GM23338 (cell line): ENCODE measurements around the gene MAFF. TPM values are rescaled to one million over a fixed set of nuclear protein-coding genes. Genes with fewer than 3 reads are reported as not detected.

Experiments
- ATAC-seq: fragments of 200-7000 bp; cut with Tn5 transposase; 3 replicates; pipeline ENCODE4 v1.9.1; 2020
- DNase-seq: peaks from one replicate; pipeline ENCODE4 v3.0.0-alpha.2; 2015; ENCODE audit warnings: low spot score
- H2AFZ ChIP-seq: fragments of 200-600 bp; sonication (generic); 2 replicates; pipeline ENCODE4 v1.8.0; 2016; ENCODE audit warnings: antibody characterized with exemption, mild to moderate bottlenecking, moderate library complexity
- H3F3A ChIP-seq: fragments of 200-600 bp; sonication (generic); replicated peaks from 2 replicates; pipeline ENCODE4 v1.8.0; 2017; ENCODE audit warnings: antibody characterized with exemption, mixed run types, low read depth
- H3K27ac ChIP-seq: fragments of 200-600 bp; sonication (generic); 2 replicates; pipeline ENCODE4 v1.6.1; 2016; ENCODE audit warnings: low read depth
- H3K27me3 ChIP-seq: fragments of 200-600 bp; sonication (generic); 2 replicates; pipeline ENCODE4 v1.8.0; 2016; ENCODE audit warnings: mild to moderate bottlenecking, mixed run types, moderate library complexity; ENCODE audit not compliant: insufficient read depth
- H3K36me3 ChIP-seq: fragments of 200-600 bp; sonication (generic); 2 replicates; pipeline ENCODE4 v1.8.0; 2016; ENCODE audit warnings: mild to moderate bottlenecking; ENCODE audit not compliant: insufficient read depth
- H3K4me1 ChIP-seq: fragments of 200-600 bp; sonication (generic); 2 replicates; pipeline ENCODE4 v1.8.0; 2016; ENCODE audit warnings: mild to moderate bottlenecking, moderate library complexity; ENCODE audit not compliant: insufficient read depth
- H3K4me2 ChIP-seq: fragments of 200-600 bp; sonication (generic); 2 replicates; pipeline ENCODE4 v1.7.1; 2017; ENCODE audit warnings: mixed run types
- H3K4me3 ChIP-seq: fragments of 200-600 bp; sonication (generic); 2 replicates; pipeline ENCODE4 v1.6.1; 2016; ENCODE audit warnings: mixed run types
- H3K79me2 ChIP-seq: fragments of 200-600 bp; sonication (generic); replicated peaks from 2 replicates; pipeline ENCODE4 v1.8.0; 2017; ENCODE audit warnings: mild to moderate bottlenecking; ENCODE audit not compliant: insufficient read depth
- H3K9me2 ChIP-seq: fragments of 200-600 bp; sonication (generic); 2 replicates; pipeline ENCODE4 v1.8.0; 2017; ENCODE audit not compliant: insufficient read depth
- H4K20me1 ChIP-seq: fragments of 200-600 bp; sonication (generic); replicated peaks from 2 replicates; pipeline ENCODE4 v1.8.0; 2017; ENCODE audit warnings: mild to moderate bottlenecking; ENCODE audit not compliant: insufficient read depth
- H3K27ac Mint-ChIP-seq: 2 replicates; pipeline ENCODE4 v1.8.0; 2020; ENCODE audit warnings: inconsistent platforms, mild to moderate bottlenecking, moderate library complexity, mixed read lengths
- H3K27me3 Mint-ChIP-seq: 3 replicates; pipeline ENCODE4 v1.8.0; 2022; ENCODE audit warnings: low read depth, mild to moderate bottlenecking, moderate library complexity, mixed read lengths, inconsistent platforms; ENCODE audit not compliant: insufficient read depth, poor library complexity
- H3K36me3 Mint-ChIP-seq: 3 replicates; pipeline ENCODE4 v1.8.0; 2021; ENCODE audit warnings: low read depth, mild to moderate bottlenecking, inconsistent platforms, moderate library complexity, mixed read lengths
- H3K4me1 Mint-ChIP-seq: 3 replicates; pipeline ENCODE4 v1.8.0; 2020; ENCODE audit warnings: mild to moderate bottlenecking, inconsistent platforms, mixed read lengths
- H3K4me3 Mint-ChIP-seq: 3 replicates; pipeline ENCODE4 v1.8.0; 2021; ENCODE audit warnings: moderate library complexity, mild to moderate bottlenecking, inconsistent platforms, mixed read lengths
- H3K9me3 Mint-ChIP-seq: 3 replicates; pipeline ENCODE4 v1.8.0; 2020; ENCODE audit warnings: moderate library complexity, mild to moderate bottlenecking, inconsistent platforms, mixed read lengths
- CREB1 ChIP-seq: fragments of 250-450 bp; sonication (Bioruptor Pico); IDR thresholded peaks from 2 replicates; pipeline ENCODE4 v1.5.0; 2020; ENCODE audit warnings: low read depth, mild to moderate bottlenecking, moderate library complexity
- CTCF ChIP-seq, 2 experiments: fragments of 200-600 bp in 1 of 2; sonication (generic) in 1 of 2; conservative IDR thresholded peaks; 2 replicates each; pipeline versions ENCODE4 v1.5.1 to v1.6.1; 2016 to 2017; ENCODE audit warnings: antibody characterized with exemption in 2 of 2, low read depth in 2 of 2, mild to moderate bottlenecking in 2 of 2, moderate library complexity in 1 of 2
- EZH2 ChIP-seq: fragments of 200-600 bp; sonication (generic); IDR thresholded peaks from one replicate; pipeline ENCODE4 v1.8.0; 2017; ENCODE audit warnings: antibody characterized with exemption, mild to moderate bottlenecking, low read depth; ENCODE audit not compliant: unreplicated experiment
- EZH2phosphoT487 ChIP-seq: fragments of 200-600 bp; sonication (generic); IDR thresholded peaks from one replicate; pipeline ENCODE4 v1.8.1; 2018; ENCODE audit warnings: antibody characterized with exemption; ENCODE audit not compliant: unreplicated experiment
- JUNB ChIP-seq: IDR thresholded peaks from one replicate; pipeline ENCODE4 v1.6.1; 2016; ENCODE audit warnings: antibody characterized with exemption; ENCODE audit not compliant: unreplicated experiment
- NANOG ChIP-seq: IDR thresholded peaks from 2 replicates; pipeline ENCODE4 v1.6.1; 2016; ENCODE audit warnings: antibody characterized with exemption, borderline replicate concordance
- STAT1 ChIP-seq: IDR thresholded peaks from one replicate; pipeline ENCODE4 v1.6.1; 2016; ENCODE audit warnings: antibody characterized with exemption; ENCODE audit not compliant: unreplicated experiment
- ZNF114 ChIP-seq: fragments of 250-450 bp; sonication (Bioruptor Pico); IDR thresholded peaks from 2 replicates; pipeline ENCODE4 v1.5.0; 2020; ENCODE audit warnings: mild to moderate bottlenecking, moderate library complexity
- ZNF331 ChIP-seq: fragments of 250-450 bp; sonication (Bioruptor Pico); IDR thresholded peaks from 2 replicates; pipeline ENCODE4 v1.5.0; 2020; ENCODE audit warnings: low read depth, mild to moderate bottlenecking, moderate library complexity
- ZNF462 ChIP-seq: fragments of 250-450 bp; sonication (Bioruptor Pico); IDR thresholded peaks from 2 replicates; pipeline ENCODE4 v1.5.0; 2020; ENCODE audit warnings: mild to moderate bottlenecking, moderate library complexity
- polyA plus RNA-seq: library from polyadenylated mRNA; unstranded; fragments of >200 nt; fragmentation: Nextera tagmentation; extraction: Ambion mirVana; gene quantifications from 2 replicates; pipeline ENCODE4 v1.2.1, GENCODE V29; 2016
- total RNA-seq: library from RNA; depleted of rRNA; stranded (reverse); fragments of >200 nt; shearing (Covaris generic); gene quantifications from 2 replicates; pipeline ENCODE4 v1.2.3, GENCODE V29; 2014

The MAFF gene
- total and polyA plus RNA-seq, 2 experiments from 2014 or later = 2.2 to 8.9 TPM

GRCh38 chr22:38230108-38230825 lies 28.5 kb downstream of the MAFF start:
- Mint-ChIP-seq H3K27ac (no peak overlapping the region), H3K27me3 (peaks cover 5% of the 10 kb centered on the region), H3K36me3 (peaks cover 38% of the 10 kb centered on the region), H3K4me1 (no peaks in the 10 kb centered on the region), H3K9me3 (no peaks in the 10 kb centered on the region; the same call in 2 of the 3 replicates), H3K4me3 (no peak overlapping the region)
- peak; percentile 78 for ATAC-seq
- peak; percentile 73 for DNase-seq
- H3F3A ChIP-seq = no peaks in the 10 kb centered on the region
- H3K36me3 ChIP-seq = peaks cover 5% of the 10 kb centered on the region; the same call in 1 of the 2 replicates
- H3K9me2 ChIP-seq = no peaks in the 10 kb centered on the region
- no peaks in the 10 kb centered on the region for H3K79me2 ChIP-seq
- H3K4me1 ChIP-seq = no peaks in the 10 kb centered on the region
- no peak overlapping the region for H3K4me3 ChIP-seq
- no peak overlapping the region for H2AFZ ChIP-seq
- peaks cover 11% of the 10 kb centered on the region for H4K20me1 ChIP-seq
- H3K27ac ChIP-seq = no peak overlapping the region
- TF ChIP-seq CTCF (conservative IDR thresholded peaks at IDR 0.05; ENCODE audit: low read depth in 2 of 2) = peak; percentile 49 to 72
- TF ChIP-seq EZH2phosphoT487 = no peak
- H3K27me3 ChIP-seq = no peaks in the 10 kb centered on the region
- H3K4me2 ChIP-seq = no peak overlapping the region

GRCh38 chr22:38230916-38231315 lies 29.1 kb downstream of the MAFF start:
- Histone ChIP-seq H3K4me1 (no peaks in the 10 kb centered on the region), H2AFZ (no peak overlapping the region), H3K27ac (no peak overlapping the region), H3K27me3 (no peaks in the 10 kb centered on the region), H3K79me2 (no peaks in the 10 kb centered on the region), H3K9me2 (no peaks in the 10 kb centered on the region), H3F3A (no peaks in the 10 kb centered on the region), H3K4me3 (no peak overlapping the region), H4K20me1 (peaks cover 13% of the 10 kb centered on the region), H3K36me3 (peaks cover 5% of the 10 kb centered on the region; the same call in 1 of the 2 replicates), H3K4me2 (no peak overlapping the region)
- no peak overlapping the region; the same call in 2 of the 3 replicates for H3K4me3 Mint-ChIP-seq
- no peak overlapping the region for H3K27ac Mint-ChIP-seq
- ATAC-seq (no peak), DNase-seq (no peak)
- H3K9me3 Mint-ChIP-seq = no peaks in the 10 kb centered on the region; the same call in 2 of the 3 replicates
- peaks cover 5% of the 10 kb centered on the region for H3K27me3 Mint-ChIP-seq
- H3K36me3 Mint-ChIP-seq = peaks cover 38% of the 10 kb centered on the region
- H3K4me1 Mint-ChIP-seq = no peaks in the 10 kb centered on the region
- no peak for TF ChIP-seq STAT1
- TF ChIP-seq ZNF462 (CRISPR knock-in tag) = no peak
- TF ChIP-seq NANOG = no peak
- no peak for TF ChIP-seq ZNF114
- TF ChIP-seq EZH2 = no peak
- TF ChIP-seq CREB1 (CRISPR knock-in tag) = no peak
- TF ChIP-seq ZNF331 (CRISPR knock-in tag) = no peak
- TF ChIP-seq EZH2phosphoT487 = no peak
- no peak for TF ChIP-seq JUNB
- TF ChIP-seq CTCF (conservative IDR thresholded peaks at IDR 0.05; ENCODE audit: low read depth in 2 of 2) = no peak
